Endothelial cell of umbilical vein (primary cell): Measurements from ENCODE around the gene IL1R1. TPM values are rescaled to one million over a fixed set of nuclear protein-coding genes. Genes with fewer than 3 reads are reported as not detected.

Experiments used
- BruUV-seq: library from RNA; stranded (reverse); fragments of 400-500 nt; replicated peaks from 2 replicates; lab custom pipeline; 2021; lab: Mats Ljungman, UMichigan
- CTCF ChIA-PET: fragments of 300-600, 350-600 bp; sonication (Branson Sonifier 250); formaldehyde crosslinking; loops from one replicate; lab custom pipeline; 2021; ENCODE audit warnings: antibody characterized with exemption, inconsistent platforms; lab: Charles Lee
- POLR2A ChIA-PET: fragments of 300-600, 350-600 bp; sonication (Branson Sonifier 250); formaldehyde crosslinking; loops from one replicate; lab custom pipeline; 2021; ENCODE audit warnings: antibody characterized with exemption, inconsistent platforms; lab: Charles Lee
- DNase-seq: peaks from one replicate; pipeline ENCODE4 v3.0.0-alpha.2; 2011; ENCODE audit warnings: low read depth, low spot score
- FAIRE-seq: peaks from 2 replicates; lab custom pipeline; 2011; peaks lifted over from hg19 to GRCh38; lab: Jason Lieb, UNC
- H2AFZ ChIP-seq: 2 replicates; pipeline ENCODE4 v1.6.0; 2012; ENCODE audit warnings: low read depth, low read length, control low read depth, inconsistent platforms
- H3K27ac ChIP-seq: 2 replicates; pipeline ENCODE4 v1.5.1; 2011; ENCODE audit warnings: low read depth, mild to moderate bottlenecking, control low read depth, low read length, moderate library complexity; ENCODE audit not compliant: insufficient read depth
- H3K27me3 ChIP-seq, 2 experiments: 2 replicates each; pipeline versions ENCODE4 v1.6.0 to v1.6.1; 2011; ENCODE audit warnings: low read length in 2 of 2, mixed read lengths in 1 of 2; ENCODE audit not compliant: control insufficient read depth in 2 of 2, insufficient read depth in 2 of 2
- H3K36me3 ChIP-seq, 2 experiments: 2 replicates in 1 of 2; 3 replicates in 1 of 2; pipeline ENCODE4 v1.5.1; 2011; ENCODE audit warnings: low read length in 2 of 2, mild to moderate bottlenecking in 1 of 2, moderate library complexity in 1 of 2; ENCODE audit not compliant: control insufficient read depth in 2 of 2, insufficient read depth in 2 of 2; ENCODE audit errors: extremely low read depth in 1 of 2
- H3K4me1 ChIP-seq: 3 replicates; pipeline ENCODE4 v1.5.1; 2011; ENCODE audit warnings: mild to moderate bottlenecking, low read length; ENCODE audit not compliant: control insufficient read depth, insufficient read depth; ENCODE audit errors: extremely low read depth
- H3K4me2 ChIP-seq: 2 replicates; pipeline ENCODE4 v1.6.1; 2011; ENCODE audit warnings: low read length, control low read depth, mixed read lengths; ENCODE audit not compliant: insufficient read depth
- H3K4me3 ChIP-seq, 3 experiments: fragments of 200-600 bp in 1 of 3; sonication (generic), shearing (Covaris generic) in 1 of 3; replicated peaks in 1 of 3; 2 replicates each; pipeline ENCODE4 v1.5.1; 2011 to 2016; ENCODE audit warnings: control low read depth in 3 of 3, low read length in 3 of 3, mild to moderate bottlenecking in 2 of 3, inconsistent platforms in 1 of 3, low read depth in 1 of 3, moderate library complexity in 1 of 3; ENCODE audit not compliant: insufficient read depth in 1 of 3
- H3K79me2 ChIP-seq: 2 replicates; pipeline ENCODE4 v1.6.0; 2012; ENCODE audit warnings: low read length, inconsistent platforms; ENCODE audit not compliant: control insufficient read depth, insufficient read depth
- H3K9ac ChIP-seq: replicated peaks from 2 replicates; pipeline ENCODE3; 2011; ENCODE audit warnings: low read length, control low read depth; ENCODE audit not compliant: insufficient read depth; ENCODE audit errors: extremely low read depth
- H3K9me1 ChIP-seq: replicated peaks from 3 replicates; pipeline ENCODE4 v1.6.0; 2011; ENCODE audit warnings: mild to moderate bottlenecking, low read length; ENCODE audit not compliant: control insufficient read depth, insufficient read depth; ENCODE audit errors: extremely low read depth
- H3K9me3 ChIP-seq: replicated peaks from 2 replicates; pipeline ENCODE4 v1.5.1; 2012; ENCODE audit warnings: low read length, inconsistent platforms; ENCODE audit not compliant: control insufficient read depth, insufficient read depth
- H4K20me1 ChIP-seq: replicated peaks from 2 replicates; pipeline ENCODE3; 2011; ENCODE audit warnings: mild to moderate bottlenecking, low read length; ENCODE audit not compliant: control insufficient read depth, insufficient read depth; ENCODE audit errors: extremely low read depth
- CTCF ChIP-seq, 2 donors: IDR thresholded peaks; 1 replicate in 1 of 2; 2 replicates in 1 of 2; pipeline ENCODE4 v1.5.1; 2011; ENCODE audit warnings: low read length in 2 of 2, mild to moderate bottlenecking in 2 of 2, moderate library complexity in 2 of 2, control low read depth in 1 of 2, inconsistent platforms in 1 of 2, low read depth in 1 of 2; ENCODE audit not compliant: insufficient read depth in 1 of 2; ENCODE audit errors: extremely low read depth in 1 of 2
- EZH2 ChIP-seq: IDR thresholded peaks from 2 replicates; pipeline ENCODE4 v1.6.1; 2012; ENCODE audit warnings: borderline replicate concordance, low read depth, mild to moderate bottlenecking, moderate library complexity, low read length, inconsistent platforms; ENCODE audit not compliant: severe bottlenecking
- FOS ChIP-seq: IDR thresholded peaks from 2 replicates; pipeline ENCODE4 v1.6.1; 2011; ENCODE audit warnings: mild to moderate bottlenecking, low read length, moderate library complexity, borderline replicate concordance; ENCODE audit not compliant: insufficient read depth
- GATA2 ChIP-seq: IDR thresholded peaks from 2 replicates; pipeline ENCODE4 v1.7.0; 2011; ENCODE audit warnings: low read depth, mild to moderate bottlenecking, moderate library complexity, mixed read lengths, low read length; ENCODE audit not compliant: insufficient read length, insufficient read depth
- JUN ChIP-seq: IDR thresholded peaks from 2 replicates; pipeline ENCODE4 v1.6.1; 2011; ENCODE audit warnings: borderline replicate concordance, low read depth; ENCODE audit not compliant: insufficient read length, insufficient read depth
- MAX ChIP-seq: IDR thresholded peaks from 2 replicates; pipeline ENCODE4 v1.6.1; 2011; ENCODE audit not compliant: insufficient read depth, insufficient read length
- MYC ChIP-seq: IDR thresholded peaks from one replicate; pipeline ENCODE4 v1.6.1; 2011; ENCODE audit warnings: mild to moderate bottlenecking, low read depth, low read length
- POLR2A ChIP-seq: IDR thresholded peaks from 2 replicates; pipeline ENCODE4 v1.6.1; 2012; ENCODE audit warnings: low read depth, mild to moderate bottlenecking, control low read depth, low read length
- POLR2AphosphoS5 ChIP-seq: IDR thresholded peaks from 2 replicates; pipeline ENCODE4 v1.6.1; 2012; ENCODE audit warnings: low read depth, mild to moderate bottlenecking, control low read depth, low read length, moderate library complexity; ENCODE audit not compliant: insufficient read depth
- dilution Hi-C: fragments of 300-500 bp; cut with MboI; formaldehyde crosslinking; loops from one replicate; pipeline ENCODE4 v1.15.0; 2019; ENCODE audit warnings: low sequenced_read_pairs; ENCODE audit not compliant: extremely low pct_ligation_motif_present
- intact Hi-C: fragments of 100-400 bp; cut with micrococcal nuclease; formaldehyde crosslinking; loops from one replicate; pipeline ENCODE4 v1.10.0; 2022
- polyA plus RNA-seq, 4 experiments: library from polyadenylated mRNA; depleted of rRNA in 3 of 4; stranded (reverse) in 3 of 4; unstranded in 1 of 4; fragments of >200 nt; gene quantifications; 2 replicates each; pipeline versions ENCODE4 v1.2.1 to v1.2.3, GENCODE V29; 2011 to 2012; ENCODE audit warnings: missing spikeins in 1 of 4
- total RNA-seq: library from RNA; stranded (reverse); gene quantifications from 2 replicates; pipeline ENCODE4 v1.2.3, GENCODE V29; 2021

Gene IL1R1
- total and polyA plus RNA-seq, 2 donors (not counting 3 experiments of a cell fraction or from before 2014, with no cell fraction given), result 5.4 to 5.5 TPM

- TF ChIP-seq EZH2, result no peak
- no peak for TF ChIP-seq CTCF (IDR thresholded peaks at IDR 0.05; ENCODE audit: extremely low read depth in 1 of 2, insufficient read depth in 1 of 2, low read depth in 1 of 2, low read length in 2 of 2)
- FAIRE-seq, result no peak
Observed at GRCh38 chr2:102190430-102191107, 48.0 kb downstream of the IL1R1 start.

DNA sequence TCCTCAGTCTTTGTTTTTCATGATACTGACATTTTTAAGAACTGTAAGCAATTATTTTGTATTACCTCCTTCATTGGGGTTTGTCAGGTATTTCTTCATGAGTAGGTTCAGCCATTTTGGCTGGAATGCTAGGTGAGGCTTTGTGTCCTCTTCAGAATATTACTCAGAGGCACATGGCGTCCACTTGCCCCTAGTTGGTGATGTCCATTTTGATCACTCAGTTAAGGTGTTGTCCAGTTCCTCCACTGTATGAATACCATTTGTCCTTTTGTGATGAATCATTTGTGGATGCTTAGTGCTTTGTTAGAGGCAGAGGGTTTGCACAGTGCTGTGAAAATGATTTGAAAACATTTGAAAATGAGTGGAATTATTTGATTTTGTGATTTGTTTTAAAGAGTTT is 49.0 kb downstream of the IL1R1 start:
- no peaks in the 10 kb centered on the region for H3K27me3 ChIP-seq
- ChIA-PET POLR2A (no interaction called here), CTCF (no interaction called here)
- DNase-seq (no peak), FAIRE-seq (no peak)
- BruUV-seq, result no TSS peak
- no peak overlapping the region for H3K27ac ChIP-seq
- H4K20me1 ChIP-seq, result no peaks in the 10 kb centered on the region
- no peak overlapping the region for H3K9ac ChIP-seq
- H3K4me3 ChIP-seq, result no peak overlapping the region
- no peaks in the 10 kb centered on the region for H3K36me3 ChIP-seq
- no peaks in the 10 kb centered on the region for H3K79me2 ChIP-seq
- no peaks in the 10 kb centered on the region for H3K9me3 ChIP-seq
- no peak overlapping the region for H2AFZ ChIP-seq
- H3K4me1 ChIP-seq, result peaks cover 10% of the 10 kb centered on the region
- TF ChIP-seq FOS (no peak), EZH2 (no peak), GATA2 (no peak), POLR2AphosphoS5 (no peak), MAX (no peak), MYC (no peak), CTCF (IDR thresholded peaks at IDR 0.05; ENCODE audit: extremely low read depth in 1 of 2, insufficient read depth in 1 of 2, low read depth in 1 of 2, low read length in 2 of 2) (no peak), POLR2A (no peak), JUN (no peak)
- dilution Hi-C loops (no loop called here), intact Hi-C loops (no loop called here)
- no peaks in the 10 kb centered on the region for H3K9me1 ChIP-seq
- H3K4me2 ChIP-seq, result no peak overlapping the region

More at GRCh38 chr2:102190430-102191107, 48.0 kb downstream of the IL1R1 start:
- POLR2A ChIA-PET, result no interaction called here
- intact Hi-C loops, result no loop called here
- H3K79me2 ChIP-seq, result no peaks in the 10 kb centered on the region
- H3K9ac ChIP-seq, result no peak overlapping the region
- H3K36me3 ChIP-seq, result no peaks in the 10 kb centered on the region
- CTCF ChIA-PET, result interaction anchor here (1.0 kb wide), 1 partner anchor 24 kb away, joined by 3 read pairs; no protein-coding TSS in a partner anchor
- H4K20me1 ChIP-seq, result no peaks in the 10 kb centered on the region
- DNase-seq, result no peak
- no peak overlapping the region for H3K27ac ChIP-seq
- H3K4me3 ChIP-seq, result no peak overlapping the region
- H3K4me2 ChIP-seq, result no peak overlapping the region
- H3K4me1 ChIP-seq, result peaks cover 10% of the 10 kb centered on the region
- H3K27me3 ChIP-seq, result no peaks in the 10 kb centered on the region
- H3K9me3 ChIP-seq, result no peaks in the 10 kb centered on the region
- dilution Hi-C loops, result no loop called here
- H2AFZ ChIP-seq, result no peak overlapping the region
- no peaks in the 10 kb centered on the region for H3K9me1 ChIP-seq
- no TSS peak for BruUV-seq
